MM.1S (cell line): ENCODE results near the gene SLC6A19.

Experiments used
- DNase-seq: peaks from one replicate; pipeline ENCODE4 v3.0.0-alpha.2; 2015
- H2AFZ ChIP-seq: fragments of 300-600 bp; sonication (generic); 2 replicates; pipeline ENCODE4 v1.6.0; 2016; ENCODE audit warnings: antibody characterized with exemption, low read length
- H3F3A ChIP-seq: fragments of 300-600 bp; sonication (generic); 2 replicates; pipeline ENCODE4 v1.6.1; 2016; ENCODE audit warnings: mild to moderate bottlenecking, antibody characterized with exemption, low read length, moderate library complexity, mixed read lengths; ENCODE audit not compliant: insufficient read depth
- H3K27ac ChIP-seq: fragments of 300-600 bp; sonication (generic); 2 replicates; pipeline ENCODE4 v1.5.1; 2016; ENCODE audit warnings: mild to moderate bottlenecking, low read length
- H3K27me3 ChIP-seq: fragments of 300-600 bp; sonication (generic); replicated peaks from 2 replicates; pipeline ENCODE4 v1.6.0; 2016; ENCODE audit warnings: low read length; ENCODE audit not compliant: insufficient read depth
- H3K36me3 ChIP-seq: fragments of 300-600 bp; sonication (generic); replicated peaks from 2 replicates; pipeline ENCODE4 v1.6.1; 2016; ENCODE audit warnings: mild to moderate bottlenecking, low read length, mixed read lengths; ENCODE audit not compliant: insufficient read depth
- H3K4me1 ChIP-seq: fragments of 300-600 bp; sonication (generic); 2 replicates; pipeline ENCODE4 v1.6.1; 2016; ENCODE audit warnings: low read length, mixed read lengths
- H3K4me2 ChIP-seq: fragments of 300-600 bp; sonication (generic); 2 replicates; pipeline ENCODE4 v1.6.0; 2016; ENCODE audit warnings: low read depth, low read length
- H3K4me3 ChIP-seq: fragments of 300-600 bp; sonication (generic); 2 replicates; pipeline ENCODE4 v1.5.1; 2016; ENCODE audit warnings: low read length, mixed read lengths
- H3K79me2 ChIP-seq: fragments of 300-600 bp; sonication (generic); 2 replicates; pipeline ENCODE4 v1.6.1; 2016; ENCODE audit warnings: mixed run types, low read length, mixed read lengths
- H3K9ac ChIP-seq: fragments of 300-600 bp; sonication (generic); 2 replicates; pipeline ENCODE4 v1.6.1; 2016; ENCODE audit warnings: low read length, mixed read lengths
- H3K9me2 ChIP-seq: fragments of 300-600 bp; sonication (generic); replicated peaks from 2 replicates; pipeline ENCODE4 v1.6.1; 2016; ENCODE audit warnings: mild to moderate bottlenecking, low read length, mixed read lengths; ENCODE audit not compliant: insufficient read depth
- H3K9me3 ChIP-seq: fragments of 300-600 bp; sonication (generic); replicated peaks from 2 replicates; pipeline ENCODE4 v1.6.1; 2016; ENCODE audit warnings: mild to moderate bottlenecking, low read length, mixed read lengths; ENCODE audit not compliant: insufficient read depth
- H4K20me1 ChIP-seq: fragments of 300-600 bp; sonication (generic); 2 replicates; pipeline ENCODE4 v1.6.1; 2016; ENCODE audit warnings: mild to moderate bottlenecking, low read length, moderate library complexity, mixed read lengths; ENCODE audit not compliant: insufficient read depth
- EZH2 ChIP-seq: fragments of 300-600 bp; sonication (generic); optimal IDR thresholded peaks from 2 replicates; pipeline ENCODE3; 2017; ENCODE audit warnings: low read depth, mild to moderate bottlenecking, antibody characterized with exemption, low read length, mixed read lengths
- EZH2phosphoT487 ChIP-seq: fragments of 300-600 bp; sonication (generic); IDR thresholded peaks from 2 replicates; pipeline ENCODE4 v1.6.1; 2018; ENCODE audit warnings: antibody characterized with exemption, low read length
- TF ChIP-seq, protein P1 (sequence below): fragments of 300-600 bp; sonication (generic); IDR thresholded peaks from 2 replicates; pipeline ENCODE4 v1.5.1; 2016; ENCODE audit warnings: antibody characterized with exemption, low read length, mixed read lengths

SLC6A19 gene

GRCh38 chr5:1166370-1166769 lies 35.0 kb upstream of the SLC6A19 start:
- Histone ChIP-seq H3K4me3 (no peak overlapping the region), H3K9me3 (no peaks in the 10 kb centered on the region), H2AFZ (no peak overlapping the region), H3K4me1 (peaks cover 20% of the 10 kb centered on the region), H3K79me2 (no peaks in the 10 kb centered on the region), H3K4me2 (no peak overlapping the region), H4K20me1 (no peaks in the 10 kb centered on the region), H3K27ac (no peak overlapping the region; the same call in 1 of the 2 replicates), H3F3A (peaks cover 10% of the 10 kb centered on the region), H3K9me2 (no peaks in the 10 kb centered on the region), H3K27me3 (no peaks in the 10 kb centered on the region), H3K36me3 (no peaks in the 10 kb centered on the region), H3K9ac (no peak overlapping the region)
- TF ChIP-seq EZH2 (no peak), EZH2phosphoT487 (no peak)
- TF ChIP-seq, protein P1, sequence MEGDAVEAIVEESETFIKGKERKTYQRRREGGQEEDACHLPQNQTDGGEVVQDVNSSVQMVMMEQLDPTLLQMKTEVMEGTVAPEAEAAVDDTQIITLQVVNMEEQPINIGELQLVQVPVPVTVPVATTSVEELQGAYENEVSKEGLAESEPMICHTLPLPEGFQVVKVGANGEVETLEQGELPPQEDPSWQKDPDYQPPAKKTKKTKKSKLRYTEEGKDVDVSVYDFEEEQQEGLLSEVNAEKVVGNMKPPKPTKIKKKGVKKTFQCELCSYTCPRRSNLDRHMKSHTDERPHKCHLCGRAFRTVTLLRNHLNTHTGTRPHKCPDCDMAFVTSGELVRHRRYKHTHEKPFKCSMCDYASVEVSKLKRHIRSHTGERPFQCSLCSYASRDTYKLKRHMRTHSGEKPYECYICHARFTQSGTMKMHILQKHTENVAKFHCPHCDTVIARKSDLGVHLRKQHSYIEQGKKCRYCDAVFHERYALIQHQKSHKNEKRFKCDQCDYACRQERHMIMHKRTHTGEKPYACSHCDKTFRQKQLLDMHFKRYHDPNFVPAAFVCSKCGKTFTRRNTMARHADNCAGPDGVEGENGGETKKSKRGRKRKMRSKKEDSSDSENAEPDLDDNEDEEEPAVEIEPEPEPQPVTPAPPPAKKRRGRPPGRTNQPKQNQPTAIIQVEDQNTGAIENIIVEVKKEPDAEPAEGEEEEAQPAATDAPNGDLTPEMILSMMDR = no peak
- no peak for DNase-seq

- H3K9ac ChIP-seq = peak overlapping the region; percentile 79; the same call in 1 of the 2 replicates
- H3K79me2 ChIP-seq = no peaks in the 10 kb centered on the region
- peaks cover 10% of the 10 kb centered on the region for H3F3A ChIP-seq
- H3K4me1 ChIP-seq = peaks cover 20% of the 10 kb centered on the region
- DNase-seq = peak; percentile 90
- H4K20me1 ChIP-seq = no peaks in the 10 kb centered on the region
- H2AFZ ChIP-seq = peak overlapping the region; percentile 90; the same call in 1 of the 2 replicates
- H3K27me3 ChIP-seq = no peaks in the 10 kb centered on the region
- H3K9me3 ChIP-seq = no peaks in the 10 kb centered on the region
- no peaks in the 10 kb centered on the region for H3K36me3 ChIP-seq
- peak overlapping the region; percentile 100 for H3K4me2 ChIP-seq
- no peaks in the 10 kb centered on the region for H3K9me2 ChIP-seq
- H3K27ac ChIP-seq = peak overlapping the region; percentile 92
- peak overlapping the region; percentile 70 for H3K4me3 ChIP-seq
- no peak for TF ChIP-seq EZH2
- TF ChIP-seq, protein P1 = no peak
- no peak for TF ChIP-seq EZH2phosphoT487
These were observed 34.1 kb upstream of the SLC6A19 start for GRCh38 chr5:1167361-1167727.

DNA sequence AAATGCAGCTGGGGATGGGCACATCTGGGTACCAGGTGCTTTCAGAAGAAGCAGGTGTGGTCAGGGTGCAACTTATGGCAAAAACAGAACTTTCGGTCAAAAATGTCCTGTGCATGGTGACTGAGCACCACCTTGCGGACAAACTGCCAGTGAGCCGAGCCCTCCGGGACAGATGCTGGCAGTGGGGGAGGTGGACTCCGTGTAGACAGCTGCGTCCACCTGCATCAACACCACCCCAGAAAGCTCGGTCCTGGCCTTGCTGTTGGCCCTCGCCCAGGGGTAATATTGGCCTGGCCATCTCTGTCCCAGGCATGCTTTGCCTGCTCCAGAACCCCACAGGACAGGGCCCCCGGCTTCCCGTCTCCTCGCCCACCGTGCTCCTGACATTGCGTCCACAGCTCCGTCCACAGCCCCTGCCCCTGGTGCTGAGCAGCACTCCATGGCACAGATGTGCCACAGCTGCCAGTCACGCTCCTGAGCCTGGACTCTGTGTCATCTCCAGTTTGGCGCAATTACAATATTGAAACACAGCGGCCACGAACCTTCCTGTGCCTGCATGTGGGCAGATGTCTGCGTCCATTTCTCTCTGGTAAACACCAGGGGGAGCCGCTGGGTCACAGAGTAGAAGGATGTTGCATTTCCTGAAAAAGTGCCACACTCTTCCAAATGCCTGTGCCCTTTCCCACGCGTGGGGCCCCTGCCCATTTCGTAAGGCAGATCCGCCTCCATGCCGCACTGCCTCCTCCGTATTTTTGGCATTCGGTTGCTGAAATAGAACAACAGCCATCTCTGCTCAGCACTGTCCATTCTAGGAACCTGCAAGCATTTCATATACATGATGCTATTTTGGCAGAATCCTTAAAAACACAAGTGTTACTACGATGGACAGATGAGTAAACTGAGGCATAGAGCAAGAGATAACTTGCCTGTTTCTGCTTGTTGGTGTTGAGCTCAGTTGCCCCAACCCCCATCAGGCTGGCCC lies 33.4 kb upstream of the SLC6A19 start:
- Histone ChIP-seq H3K4me3 (peak overlapping the region; percentile 70), H3K9me2 (no peaks in the 10 kb centered on the region), H3F3A (peaks cover 10% of the 10 kb centered on the region), H3K4me1 (peaks cover 20% of the 10 kb centered on the region), H3K36me3 (no peaks in the 10 kb centered on the region), H3K27ac (peak overlapping the region; percentile 92), H3K9me3 (no peaks in the 10 kb centered on the region), H2AFZ (peak overlapping the region; percentile 90), H3K27me3 (no peaks in the 10 kb centered on the region), H4K20me1 (no peaks in the 10 kb centered on the region), H3K9ac (peak overlapping the region; percentile 79), H3K4me2 (peak overlapping the region; percentile 100), H3K79me2 (no peaks in the 10 kb centered on the region)
- DNase-seq = peak; percentile 94
- TF ChIP-seq EZH2 (no peak), EZH2phosphoT487 (no peak)
- TF ChIP-seq, protein P1 = peak; percentile 73
